Stimulated activated CD4-positive, alpha-beta T cell treated with anti-CD3 and anti-CD28 coated beads, Interleukin-1b, Interleukin-23, amount 100 ng/mL, for 48 hours (primary cell): Measurements from ENCODE around the gene COL23A1.
"Not testable (repeated sequence)": the region's sequence is repeated elsewhere in the genome, so short reads cannot be mapped to it uniquely, and the experiment has no call there.

ENCODE experiments used
- DNase-seq: peaks from one replicate; pipeline ENCODE4 v3.0.0-alpha.2; 2020

The COL23A1 gene

GRCh38 chr5:178234121-178234749 is 356.0 kb downstream of the COL23A1 start:
- no peak for DNase-seq

GRCh38 chr5:178232920-178233429 is 357.2 kb downstream of the COL23A1 start:
- no peak for DNase-seq

GRCh38 chr5:178232124-178232919 is 357.9 kb downstream of the COL23A1 start, which contains the start of gene PHYKPL:
PHYKPL (minus strand) TSS chr5:178232802; CDS start chr5:178232550, 252 bp downstream.
- DNase-seq, result peak; percentile 69

- no peak for DNase-seq
These were observed 358.6 kb downstream of the COL23A1 start for GRCh38 chr5:178231539-178232123.

- no peak for DNase-seq
These were observed 359.2 kb downstream of the COL23A1 start for GRCh38 chr5:178230879-178231538.

- DNase-seq, result no peak
These were observed 360.3 kb downstream of the COL23A1 start for GRCh38 chr5:178229861-178230260.

- not testable (repeated sequence) for DNase-seq
These were observed 361.1 kb downstream of the COL23A1 start for GRCh38 chr5:178229111-178229510.

- DNase-seq, result no peak
These were observed 361.6 kb downstream of the COL23A1 start for GRCh38 chr5:178228609-178229008.

GRCh38 chr5:178227929-178228328 is 362.3 kb downstream of the COL23A1 start:
- no peak for DNase-seq

GRCh38 chr5:178227138-178227659 is 363.0 kb downstream of the COL23A1 start:
- DNase-seq, result no peak

- DNase-seq, result no peak
These were observed 365.0 kb downstream of the COL23A1 start for GRCh38 chr5:178225174-178225573.

- DNase-seq, result no peak
These were observed 365.8 kb downstream of the COL23A1 start for GRCh38 chr5:178224403-178224802.

GRCh38 chr5:178223828-178224335 is 366.3 kb downstream of the COL23A1 start:
- DNase-seq, result no peak

- no peak for DNase-seq
These were observed 366.9 kb downstream of the COL23A1 start for GRCh38 chr5:178223196-178223773.

GRCh38 chr5:178222292-178222691 is 367.9 kb downstream of the COL23A1 start:
- no peak for DNase-seq

GRCh38 chr5:178221853-178222252 is 368.3 kb downstream of the COL23A1 start:
- DNase-seq, result no peak

- DNase-seq, result no peak
These were observed 368.9 kb downstream of the COL23A1 start for GRCh38 chr5:178221282-178221681.

GRCh38 chr5:178218827-178219226 is 371.4 kb downstream of the COL23A1 start:
- no peak for DNase-seq

GRCh38 chr5:178218237-178218776 is 371.9 kb downstream of the COL23A1 start:
- DNase-seq, result no peak

- DNase-seq, result no peak
These were observed 373.4 kb downstream of the COL23A1 start for GRCh38 chr5:178216779-178217178.

GRCh38 chr5:178216088-178216534 is 374.1 kb downstream of the COL23A1 start:
- DNase-seq, result no peak
